ENCODE results near the gene NOTCH4. TPM values are rescaled to one million over a fixed set of nuclear protein-coding genes. Genes with fewer than 3 reads are reported as not detected.
A peak's percentile ranks its signal among the peaks of the same experiment; 100 is the strongest.

NOTCH4 gene
- total and polyA plus RNA-seq, 3 experiments from 2014 or later: 0.71 to 1.4 (median 1.3) TPM

- Histone ChIP-seq H3K4me3 (ENCODE audit: low read length) (no peak overlapping the region), H3K36me3 (ENCODE audit: insufficient read depth, low read length) (no peaks in the 10 kb centered on the region), H3K9me3 (ENCODE audit: low read length) (no peaks in the 10 kb centered on the region), H3K27me3 (ENCODE audit: insufficient read depth, low read length, poor library complexity, severe bottlenecking) (no peaks in the 10 kb centered on the region), H3K27ac (ENCODE audit: low read depth, low read length) (no peak overlapping the region), H3K4me1 (ENCODE audit: insufficient read depth, low read length) (no peaks in the 10 kb centered on the region)
- Mint-ChIP-seq H3K4me1 (no peaks in the 10 kb centered on the region), H3K27me3 (peaks cover 1 to 10% of the 10 kb centered on the region in 2 donors), H3K9me3 (no peaks in the 10 kb centered on the region), H3K27ac (no peak overlapping the region), H3K36me3 (no peaks in the 10 kb centered on the region), H3K4me3 (no peak overlapping the region)
- CTCF ChIA-PET: no interaction called here
- POLR2A ChIA-PET: no interaction called here
- DNase-seq: peak in 1 of 5 donors; percentile 7
These were observed 11.1 kb upstream of the NOTCH4 start for GRCh38 chr6:32234934-32235333.

GRCh38 chr6:32226434-32226833, 2.6 kb upstream of the NOTCH4 start:
- Histone ChIP-seq H3K27me3 (ENCODE audit: insufficient read depth, low read length, poor library complexity, severe bottlenecking) (no peaks in the 10 kb centered on the region), H3K4me1 (ENCODE audit: insufficient read depth, low read length) (peaks cover 11% of the 10 kb centered on the region), H3K9me3 (ENCODE audit: low read length) (no peaks in the 10 kb centered on the region), H3K27ac (ENCODE audit: low read depth, low read length) (no peak overlapping the region), H3K4me3 (ENCODE audit: low read length) (no peak overlapping the region), H3K36me3 (ENCODE audit: insufficient read depth, low read length) (no peaks in the 10 kb centered on the region)
- DNase-seq: no peak
- H3K36me3 Mint-ChIP-seq: peaks cover 0 to 2% (median 0%) of the 10 kb centered on the region in 3 donors
- no peaks in the 10 kb centered on the region for H3K9me3 Mint-ChIP-seq
- H3K27me3 Mint-ChIP-seq: no peaks in the 10 kb centered on the region
- no peak overlapping the region for H3K4me3 Mint-ChIP-seq
- CTCF ChIA-PET: interaction anchor here (0.9 kb wide), 1 partner anchor 19 kb away, joined by 3 read pairs; no protein-coding TSS in a partner anchor
- H3K27ac Mint-ChIP-seq: no peak overlapping the region
- H3K4me1 Mint-ChIP-seq: no peaks in the 10 kb centered on the region
- POLR2A ChIA-PET: no interaction called here

GRCh38 chr6:32224696-32225095, 829 bp upstream of the NOTCH4 start:
- Mint-ChIP-seq H3K4me1 (no peaks in the 10 kb centered on the region), H3K27me3 (no peaks in the 10 kb centered on the region), H3K36me3 (peaks cover 0 to 2% (median 0%) of the 10 kb centered on the region in 3 donors), H3K4me3 (no peak overlapping the region), H3K9me3 (no peaks in the 10 kb centered on the region), H3K27ac (no peak overlapping the region)
- Histone ChIP-seq H3K36me3 (ENCODE audit: insufficient read depth, low read length) (no peaks in the 10 kb centered on the region), H3K27me3 (ENCODE audit: insufficient read depth, low read length, poor library complexity, severe bottlenecking) (no peaks in the 10 kb centered on the region), H3K27ac (ENCODE audit: low read depth, low read length) (no peak overlapping the region), H3K4me3 (ENCODE audit: low read length) (no peak overlapping the region), H3K4me1 (ENCODE audit: insufficient read depth, low read length) (peaks cover 11% of the 10 kb centered on the region), H3K9me3 (ENCODE audit: low read length) (no peaks in the 10 kb centered on the region)
- no peak for DNase-seq
- ChIA-PET POLR2A (no interaction called here), CTCF (no interaction called here)

- H3K27me3 Mint-ChIP-seq: peaks cover 0 to 4% of the 10 kb centered on the region in 2 donors
- Histone ChIP-seq H3K9me3 (ENCODE audit: low read length) (no peaks in the 10 kb centered on the region), H3K36me3 (ENCODE audit: insufficient read depth, low read length) (no peaks in the 10 kb centered on the region), H3K27ac (ENCODE audit: low read depth, low read length) (no peak overlapping the region), H3K4me1 (ENCODE audit: insufficient read depth, low read length) (peaks cover 11% of the 10 kb centered on the region), H3K4me3 (ENCODE audit: low read length) (no peak overlapping the region), H3K27me3 (ENCODE audit: insufficient read depth, low read length, poor library complexity, severe bottlenecking) (no peaks in the 10 kb centered on the region)
- ChIA-PET POLR2A (no interaction called here), CTCF (no interaction called here)
- no peaks in the 10 kb centered on the region for H3K4me1 Mint-ChIP-seq
- H3K9me3 Mint-ChIP-seq: no peaks in the 10 kb centered on the region
- no peak for DNase-seq
- no peak overlapping the region for H3K4me3 Mint-ChIP-seq
- no peak overlapping the region for H3K27ac Mint-ChIP-seq
- H3K36me3 Mint-ChIP-seq: peaks cover 0 to 2% (median 0%) of the 10 kb centered on the region in 3 donors
These were observed 1.3 kb downstream of the NOTCH4 start for GRCh38 chr6:32222333-32223230.

- no peaks in the 10 kb centered on the region for H3K36me3 ChIP-seq (ENCODE audit: insufficient read depth, low read length)
- Mint-ChIP-seq H3K4me3 (no peak overlapping the region), H3K4me1 (no peaks in the 10 kb centered on the region), H3K27ac (no peak overlapping the region), H3K9me3 (no peaks in the 10 kb centered on the region), H3K27me3 (peaks cover 0 to 4% of the 10 kb centered on the region in 2 donors), H3K36me3 (no peaks in the 10 kb centered on the region)
- POLR2A ChIA-PET: no interaction called here
- DNase-seq: no peak
- no peaks in the 10 kb centered on the region for H3K9me3 ChIP-seq (ENCODE audit: low read length)
- H3K4me1 ChIP-seq (ENCODE audit: insufficient read depth, low read length): peaks cover 11% of the 10 kb centered on the region
- H3K27ac ChIP-seq (ENCODE audit: low read depth, low read length): no peak overlapping the region
- H3K4me3 ChIP-seq (ENCODE audit: low read length): no peak overlapping the region
- CTCF ChIA-PET: no interaction called here
- H3K27me3 ChIP-seq (ENCODE audit: insufficient read depth, low read length, poor library complexity, severe bottlenecking): no peaks in the 10 kb centered on the region
These were observed 3.8 kb downstream of the NOTCH4 start for GRCh38 chr6:32220021-32220420.

- Mint-ChIP-seq H3K9me3 (no peaks in the 10 kb centered on the region), H3K36me3 (no peaks in the 10 kb centered on the region), H3K27me3 (peaks cover 0 to 4% of the 10 kb centered on the region in 2 donors), H3K27ac (no peak overlapping the region), H3K4me3 (no peak overlapping the region), H3K4me1 (no peaks in the 10 kb centered on the region)
- Histone ChIP-seq H3K27me3 (ENCODE audit: insufficient read depth, low read length, poor library complexity, severe bottlenecking) (no peaks in the 10 kb centered on the region), H3K9me3 (ENCODE audit: low read length) (no peaks in the 10 kb centered on the region), H3K36me3 (ENCODE audit: insufficient read depth, low read length) (no peaks in the 10 kb centered on the region), H3K27ac (ENCODE audit: low read depth, low read length) (no peak overlapping the region), H3K4me1 (ENCODE audit: insufficient read depth, low read length) (peaks cover 11% of the 10 kb centered on the region), H3K4me3 (ENCODE audit: low read length) (no peak overlapping the region)
- POLR2A ChIA-PET: no interaction called here
- CTCF ChIA-PET: no interaction called here
- DNase-seq: no peak
These were observed 5.7 kb downstream of the NOTCH4 start for GRCh38 chr6:32218167-32218566.

- Mint-ChIP-seq H3K9me3 (no peaks in the 10 kb centered on the region), H3K4me1 (peaks cover 2 to 5% (median 3%) of the 10 kb centered on the region in 3 donors), H3K4me3 (no peak overlapping the region), H3K27me3 (peaks cover 0 to 4% of the 10 kb centered on the region in 2 donors), H3K36me3 (no peaks in the 10 kb centered on the region), H3K27ac (no peak overlapping the region)
- ChIA-PET POLR2A (no interaction called here), CTCF (no interaction called here)
- Histone ChIP-seq H3K27me3 (ENCODE audit: insufficient read depth, low read length, poor library complexity, severe bottlenecking) (no peaks in the 10 kb centered on the region), H3K36me3 (ENCODE audit: insufficient read depth, low read length) (no peaks in the 10 kb centered on the region), H3K4me3 (ENCODE audit: low read length) (no peak overlapping the region), H3K9me3 (ENCODE audit: low read length) (no peaks in the 10 kb centered on the region), H3K27ac (ENCODE audit: low read depth, low read length) (no peak overlapping the region), H3K4me1 (ENCODE audit: insufficient read depth, low read length) (peaks cover under 1% of the 10 kb centered on the region)
- no peak for DNase-seq
These were observed 6.9 kb downstream of the NOTCH4 start for GRCh38 chr6:32216998-32217397.

- no peaks in the 10 kb centered on the region for H3K9me3 Mint-ChIP-seq
- H3K27ac ChIP-seq (ENCODE audit: low read depth, low read length): no peak overlapping the region
- no peak overlapping the region for H3K4me3 Mint-ChIP-seq
- H3K9me3 ChIP-seq (ENCODE audit: low read length): no peaks in the 10 kb centered on the region
- no peak for DNase-seq
- peak overlapping the region in 2 of 8 donors; percentile 23 to 54 for H3K27ac Mint-ChIP-seq
- no peaks in the 10 kb centered on the region for H3K4me1 ChIP-seq (ENCODE audit: insufficient read depth, low read length)
- H3K36me3 Mint-ChIP-seq: no peaks in the 10 kb centered on the region
- ChIA-PET POLR2A (no interaction called here), CTCF (no interaction called here)
- no peaks in the 10 kb centered on the region for H3K36me3 ChIP-seq (ENCODE audit: insufficient read depth, low read length)
- peaks cover 5 to 7% (median 6%) of the 10 kb centered on the region in 3 donors for H3K4me1 Mint-ChIP-seq
- H3K27me3 Mint-ChIP-seq: peaks cover 0 to 4% of the 10 kb centered on the region in 2 donors
- H3K27me3 ChIP-seq (ENCODE audit: insufficient read depth, low read length, poor library complexity, severe bottlenecking): no peaks in the 10 kb centered on the region
- no peak overlapping the region for H3K4me3 ChIP-seq (ENCODE audit: low read length)
These were observed 7.6 kb downstream of the NOTCH4 start for GRCh38 chr6:32216285-32216684.

All from CD8-positive, alpha-beta memory T cell (primary cell).